A549 (cell line): ENCODE measurements around the gene KCNAB2. TPM values are rescaled to one million over a fixed set of nuclear protein-coding genes. Genes with fewer than 3 reads are reported as not detected.

Experiments
- ATAC-seq, 2 experiments: fragments of 200-7000 bp in 1 of 2; fragments of >200 bp in 1 of 2; cut with Nextera tagmentation in 1 of 2; cut with Tn5 transposase in 1 of 2; 3 replicates each; pipeline versions ENCODE4 v1.8.0 to v1.9.1; 2018 to 2020; ENCODE audit warnings: mild to moderate bottlenecking in 1 of 2, moderate library complexity in 1 of 2
- CTCF ChIA-PET: fragments of 300-600 bp; sonication (Branson Sonifier 250); formaldehyde crosslinking; extraction: SDS; loops from one replicate; lab custom pipeline; 2021; ENCODE audit warnings: antibody characterized with exemption, inconsistent platforms; lab: Yijun Ruan, JAX
- POLR2A ChIA-PET: fragments of 350-600 bp; formaldehyde crosslinking; extraction: SDS; loops from one replicate; lab custom pipeline; 2021; ENCODE audit warnings: antibody characterized with exemption, inconsistent platforms; lab: Yijun Ruan, JAX
- DNase-seq, 2 experiments: peaks; one replicate each; pipeline versions ENCODE4 v3.0.0 to v3.0.0-alpha.2; 2011 to 2016; ENCODE audit warnings: low read depth in 1 of 2, low spot score in 1 of 2
- FAIRE-seq: peaks from 2 replicates; lab custom pipeline; 2011; peaks lifted over from hg19 to GRCh38; lab: Jason Lieb, UNC
- H3K27ac ChIP-seq, 2 experiments: fragments of >200 bp; sonication (Bioruptor Twin); formaldehyde crosslinking; 3 replicates each; pipeline ENCODE4 v1.5.1; 2016 to 2017
- H3K4me1 ChIP-seq: fragments of >200 bp; sonication (Bioruptor Twin); formaldehyde crosslinking; 3 replicates; pipeline ENCODE4 v1.6.1; 2016
- H3K4me2 ChIP-seq: fragments of >200 bp; sonication (Bioruptor Twin); formaldehyde crosslinking; 3 replicates; pipeline ENCODE4 v1.6.1; 2016
- H3K4me3 ChIP-seq: fragments of >200 bp; sonication (Bioruptor Twin); formaldehyde crosslinking; 3 replicates; pipeline ENCODE4 v1.5.1; 2016
- H3K9me3 ChIP-seq: fragments of >200 bp; sonication (Bioruptor Twin); formaldehyde crosslinking; 3 replicates; pipeline ENCODE4 v1.6.1; 2016
- BHLHE40 ChIP-seq: IDR thresholded peaks from 2 replicates; pipeline ENCODE4 v1.6.1; 2012; ENCODE audit warnings: low read depth, low read length, inconsistent platforms
- CBX2 ChIP-seq: fragments of 200-600 bp; sonication (generic); IDR thresholded peaks from 2 replicates; pipeline ENCODE4 v1.6.1; 2016; ENCODE audit warnings: low read depth, mild to moderate bottlenecking, borderline replicate concordance
- CEBPB ChIP-seq, 2 experiments: fragments of >200 bp in 1 of 2; sonication (Bioruptor Twin) in 1 of 2; formaldehyde crosslinking in 1 of 2; IDR thresholded peaks; 2 replicates each; pipeline ENCODE4 v1.6.1; 2012 to 2016
- CHD4 ChIP-seq: fragments of 200-600 bp; sonication (generic); IDR thresholded peaks from 2 replicates; pipeline ENCODE4 v1.6.1; 2016; ENCODE audit warnings: antibody characterized with exemption, mild to moderate bottlenecking, borderline replicate concordance
- EP300 ChIP-seq, 2 experiments: fragments of >200 bp; sonication (Bioruptor Twin); formaldehyde crosslinking; IDR thresholded peaks; 2 replicates in 1 of 2; 3 replicates in 1 of 2; pipeline ENCODE4 v1.6.1; 2016 to 2017
- FOSL2 ChIP-seq, 2 experiments: fragments of 450-650 bp in 1 of 2; fragments of >200 bp in 1 of 2; sonication (Bioruptor Twin) in 1 of 2; formaldehyde crosslinking; IDR thresholded peaks; 2 replicates each; pipeline versions ENCODE4 v1.5.0 to v1.6.1; 2016 to 2020; ENCODE audit warnings: mild to moderate bottlenecking in 1 of 2, moderate library complexity in 1 of 2
- FOXS1 ChIP-seq: fragments of 250-450 bp; sonication (Bioruptor Pico); IDR thresholded peaks from 2 replicates; pipeline ENCODE4 v1.5.0; 2020; ENCODE audit warnings: mild to moderate bottlenecking, moderate library complexity
- HOXB13 ChIP-seq: fragments of 250-450 bp; sonication (Bioruptor Pico); IDR thresholded peaks from 2 replicates; pipeline ENCODE4 v1.5.0; 2020; ENCODE audit warnings: low read depth, mild to moderate bottlenecking, moderate library complexity
- HOXB5 ChIP-seq: fragments of 250-450 bp; sonication (Bioruptor Pico); IDR thresholded peaks from 2 replicates; pipeline ENCODE4 v1.5.0; 2020; ENCODE audit warnings: mild to moderate bottlenecking, moderate library complexity
- JUN ChIP-seq, 2 experiments: fragments of >200 bp; sonication (Bioruptor Twin); formaldehyde crosslinking; IDR thresholded peaks; 2 replicates in 1 of 2; 3 replicates in 1 of 2; pipeline ENCODE4 v1.6.1; 2016 to 2017
- KDM1A ChIP-seq: fragments of 200-600 bp; sonication (generic); IDR thresholded peaks from 2 replicates; pipeline ENCODE4 v1.6.1; 2016; ENCODE audit warnings: low read depth, mild to moderate bottlenecking
- KDM5A ChIP-seq: fragments of 200-600 bp; sonication (generic); IDR thresholded peaks from 2 replicates; pipeline ENCODE4 v1.6.1; 2016; ENCODE audit warnings: antibody characterized with exemption, mild to moderate bottlenecking
- MAFK ChIP-seq: fragments of 450-650 bp; IDR thresholded peaks from 2 replicates; pipeline ENCODE4 v1.6.1; 2014; ENCODE audit not compliant: partially characterized antibody
- MAZ ChIP-seq: fragments of 150-350 bp; IDR thresholded peaks from 2 replicates; pipeline ENCODE4 v1.6.1; 2014; ENCODE audit warnings: antibody characterized with exemption, low read depth, low read length, borderline replicate concordance
- MYC ChIP-seq: IDR thresholded peaks from 2 replicates; pipeline ENCODE4 v1.6.1; 2012; ENCODE audit warnings: mild to moderate bottlenecking, inconsistent platforms, low read length, improper control_type of control experiment, borderline replicate concordance
- NR3C1 ChIP-seq: fragments of >200 bp; sonication (Bioruptor Twin); formaldehyde crosslinking; IDR thresholded peaks from 3 replicates; pipeline ENCODE4 v1.6.1; 2017
- POLR2A ChIP-seq: IDR thresholded peaks from 2 replicates; pipeline ENCODE4 v1.6.1; 2012; ENCODE audit warnings: mild to moderate bottlenecking, low read length
- POLR2AphosphoS2 ChIP-seq: conservative IDR thresholded peaks from 2 replicates; pipeline ENCODE4 v1.6.1; 2012; ENCODE audit warnings: low read length, improper control_type of control experiment, inconsistent platforms
- RARB ChIP-seq: fragments of 250-450 bp; sonication (Bioruptor Pico); IDR thresholded peaks from 2 replicates; pipeline ENCODE4 v1.8.0; 2021; ENCODE audit warnings: mild to moderate bottlenecking, moderate library complexity
- RNF2 ChIP-seq: fragments of 200-600 bp; sonication (generic); IDR thresholded peaks from 2 replicates; pipeline ENCODE4 v1.6.1; 2016; ENCODE audit warnings: low read depth, mild to moderate bottlenecking, antibody characterized with exemption, moderate library complexity, borderline replicate concordance
- TP53 ChIP-seq: fragments of 250-450 bp; sonication (Bioruptor Pico); IDR thresholded peaks from 2 replicates; pipeline ENCODE4 v1.5.0; 2021; ENCODE audit warnings: mild to moderate bottlenecking, moderate library complexity
- ZFP36 ChIP-seq: fragments of 450-650 bp; IDR thresholded peaks from 2 replicates; pipeline ENCODE4 v1.6.1; 2014; ENCODE audit warnings: borderline replicate concordance; ENCODE audit not compliant: partially characterized antibody
- ZNF302 ChIP-seq: fragments of 250-450 bp; sonication (Bioruptor Pico); IDR thresholded peaks from 2 replicates; pipeline ENCODE4 v1.9.0; 2021; ENCODE audit warnings: inconsistent platforms, mild to moderate bottlenecking, moderate library complexity
- ZSCAN20 ChIP-seq: fragments of 250-450 bp; sonication (Bioruptor Pico); IDR thresholded peaks from 2 replicates; pipeline ENCODE4 v1.8.0; 2022; ENCODE audit warnings: mild to moderate bottlenecking, moderate library complexity
- WGBS: methylation state at CpG from one replicate; pipeline ENCODE4 v1.1.6; 2017; ENCODE audit errors: missing lambda C conversion rate; 5-methylcytosine and 5-hydroxymethylcytosine counted together
- polyA plus RNA-seq, 4 experiments: library from polyadenylated mRNA; depleted of rRNA in 3 of 4; stranded (reverse); fragments of >200 nt; fragmentation: RNase III in 1 of 4; extraction: RNeasy Plus Mini Kit Qiagen cat#74134 plus additional on column Dnase treatment in 1 of 4; gene quantifications; 2 replicates in 3 of 4; 3 replicates in 1 of 4; pipeline ENCODE4 v1.2.3, GENCODE V29; 2011 to 2017
- TF ChIP-seq, protein P1 (sequence below): IDR thresholded peaks from 2 replicates; pipeline ENCODE4 v1.6.1; 2012; ENCODE audit warnings: low read depth, borderline replicate concordance
- TF ChIP-seq, protein P2 (sequence below): fragments of 450-650 bp; IDR thresholded peaks from 2 replicates; pipeline ENCODE4 v1.6.1; 2014; ENCODE audit warnings: antibody characterized with exemption
- TF ChIP-seq, protein P3 (sequence below): fragments of >200 bp; sonication (Bioruptor Twin); formaldehyde crosslinking; IDR thresholded peaks from 2 replicates; pipeline ENCODE4 v1.6.1; 2016
- TF ChIP-seq, protein P4 (sequence below): fragments of >200 bp; sonication (Bioruptor Twin); formaldehyde crosslinking; IDR thresholded peaks from 3 replicates; pipeline ENCODE4 v1.5.1; 2016
- TF ChIP-seq, protein P5 (sequence below): IDR thresholded peaks from 2 replicates; pipeline ENCODE4 v1.6.1; 2012

Gene KCNAB2
- polyA plus RNA-seq, 2 of the 4 experiments (the other 2 are of a cell fraction), result 7.3 to 9.9 TPM

DNA sequence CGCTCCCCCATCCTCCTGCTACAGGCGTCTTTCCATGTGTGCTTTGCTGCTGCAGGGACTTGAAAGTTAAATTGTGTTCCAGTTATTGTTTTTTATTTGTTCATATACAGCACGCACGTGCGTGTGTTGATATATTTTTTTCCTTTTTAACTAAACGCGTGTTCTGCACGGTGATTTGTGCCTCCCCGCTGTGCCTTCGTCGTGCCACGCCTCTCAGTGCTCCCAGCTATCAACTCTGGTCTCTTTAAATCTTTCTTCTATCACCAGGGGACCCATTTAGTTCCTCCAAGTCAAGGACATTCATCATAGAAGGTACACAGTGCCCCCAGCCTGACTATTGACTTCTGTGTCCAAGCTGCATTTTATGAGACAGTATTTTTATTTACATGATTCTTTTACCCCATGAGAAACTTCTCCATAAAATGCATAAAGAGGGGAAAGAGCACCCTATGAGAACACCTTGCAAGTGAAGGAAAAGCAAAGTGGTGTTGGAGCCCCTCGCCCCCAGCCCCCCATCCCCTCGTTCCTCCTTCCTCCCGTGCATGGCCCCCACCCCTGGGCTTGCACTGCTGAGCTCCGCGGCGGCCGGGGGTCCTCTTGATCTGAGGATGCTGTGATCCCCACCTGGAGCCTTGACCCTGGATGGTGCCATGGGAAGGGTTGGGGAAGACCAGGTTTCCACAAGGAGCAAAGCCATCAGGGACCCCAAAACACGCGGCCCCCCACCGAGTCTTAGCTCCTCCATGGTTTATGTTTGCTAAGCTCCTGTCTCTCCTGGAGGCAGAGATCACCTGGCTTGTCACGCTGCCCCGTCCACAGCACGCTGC, 45.5 kb downstream of the KCNAB2 start:
- Histone ChIP-seq H3K4me3 (no peak overlapping the region), H3K9me3 (no peaks in the 10 kb centered on the region), H3K4me2 (no peak overlapping the region), H3K4me1 (no peaks in the 10 kb centered on the region)
- DNase-seq (no peak), FAIRE-seq (no peak)
- POLR2A ChIA-PET, result no interaction called here
- 76% methylated on average over 18 of the region's 25 CpGs for WGBS
- CTCF ChIA-PET, result interaction anchor here (0.6 kb wide), 1 partner anchor 35 kb away, joined by 3 read pairs; no protein-coding TSS in a partner anchor
- TF ChIP-seq BHLHE40, result no peak
- TF ChIP-seq POLR2AphosphoS2, result no peak
- TF ChIP-seq MAFK, result no peak
- TF ChIP-seq CBX2, result no peak
- no peak for TF ChIP-seq ZSCAN20 (CRISPR knock-in tag)
- no peak for TF ChIP-seq NR3C1
- TF ChIP-seq HOXB5, result no peak
- TF ChIP-seq, protein P1, sequence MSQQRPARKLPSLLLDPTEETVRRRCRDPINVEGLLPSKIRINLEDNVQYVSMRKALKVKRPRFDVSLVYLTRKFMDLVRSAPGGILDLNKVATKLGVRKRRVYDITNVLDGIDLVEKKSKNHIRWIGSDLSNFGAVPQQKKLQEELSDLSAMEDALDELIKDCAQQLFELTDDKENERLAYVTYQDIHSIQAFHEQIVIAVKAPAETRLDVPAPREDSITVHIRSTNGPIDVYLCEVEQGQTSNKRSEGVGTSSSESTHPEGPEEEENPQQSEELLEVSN, result no peak
- no peak for TF ChIP-seq MAZ
- TF ChIP-seq, protein P2, sequence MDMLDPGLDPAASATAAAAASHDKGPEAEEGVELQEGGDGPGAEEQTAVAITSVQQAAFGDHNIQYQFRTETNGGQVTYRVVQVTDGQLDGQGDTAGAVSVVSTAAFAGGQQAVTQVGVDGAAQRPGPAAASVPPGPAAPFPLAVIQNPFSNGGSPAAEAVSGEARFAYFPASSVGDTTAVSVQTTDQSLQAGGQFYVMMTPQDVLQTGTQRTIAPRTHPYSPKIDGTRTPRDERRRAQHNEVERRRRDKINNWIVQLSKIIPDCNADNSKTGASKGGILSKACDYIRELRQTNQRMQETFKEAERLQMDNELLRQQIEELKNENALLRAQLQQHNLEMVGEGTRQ, result no peak
- TF ChIP-seq, all 56 proteins: peak for 0
- no peak overlapping the region for H3K27ac ChIP-seq
- no peak for ATAC-seq

DNA sequence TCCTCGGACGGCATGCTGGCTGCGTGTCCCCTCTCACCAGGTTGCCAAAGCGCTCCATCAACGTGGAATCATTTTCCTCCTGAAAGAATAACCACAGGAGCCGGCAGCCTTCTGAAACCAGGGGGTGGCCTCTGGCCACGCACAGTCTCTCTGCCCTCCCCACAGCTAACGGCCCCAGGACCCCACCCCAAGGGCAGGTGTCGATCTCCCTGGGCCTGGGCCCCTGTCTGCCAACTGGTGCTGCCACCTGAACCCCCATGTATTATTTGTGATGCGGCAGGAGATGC, 46.1 kb downstream of the KCNAB2 start:
- no peak overlapping the region for H3K4me3 ChIP-seq
- ATAC-seq, result no peak
- no peak for DNase-seq
- WGBS, result 84% methylated on average over 5 of the region's 10 CpGs
- no peak overlapping the region for H3K4me2 ChIP-seq
- no peaks in the 10 kb centered on the region for H3K4me1 ChIP-seq
- TF ChIP-seq ZNF302 (CRISPR knock-in tag) (no peak), FOXS1 (no peak), CEBPB (IDR thresholded peaks at IDR 0.05) (no peak), ZFP36 (no peak), POLR2A (no peak), RARB (no peak), KDM1A (no peak), MAFK (no peak), CBX2 (no peak), TP53 (CRISPR knock-in tag) (no peak), JUN (IDR thresholded peaks at IDR 0.05) (no peak), EP300 (IDR thresholded peaks at IDR 0.05) (no peak), MYC (no peak), BHLHE40 (no peak), POLR2AphosphoS2 (no peak)
- TF ChIP-seq, protein P3, sequence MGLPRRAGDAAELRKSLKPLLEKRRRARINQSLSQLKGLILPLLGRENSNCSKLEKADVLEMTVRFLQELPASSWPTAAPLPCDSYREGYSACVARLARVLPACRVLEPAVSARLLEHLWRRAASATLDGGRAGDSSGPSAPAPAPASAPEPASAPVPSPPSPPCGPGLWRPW, result no peak
- H3K9me3 ChIP-seq, result no peaks in the 10 kb centered on the region
- no peak for FAIRE-seq
- H3K27ac ChIP-seq, result no peak overlapping the region
- ChIA-PET CTCF (interaction anchor here (0.6 kb wide), 1 partner anchor 35 kb away, joined by 3 read pairs; no protein-coding TSS in a partner anchor), POLR2A (no interaction called here)

DNA sequence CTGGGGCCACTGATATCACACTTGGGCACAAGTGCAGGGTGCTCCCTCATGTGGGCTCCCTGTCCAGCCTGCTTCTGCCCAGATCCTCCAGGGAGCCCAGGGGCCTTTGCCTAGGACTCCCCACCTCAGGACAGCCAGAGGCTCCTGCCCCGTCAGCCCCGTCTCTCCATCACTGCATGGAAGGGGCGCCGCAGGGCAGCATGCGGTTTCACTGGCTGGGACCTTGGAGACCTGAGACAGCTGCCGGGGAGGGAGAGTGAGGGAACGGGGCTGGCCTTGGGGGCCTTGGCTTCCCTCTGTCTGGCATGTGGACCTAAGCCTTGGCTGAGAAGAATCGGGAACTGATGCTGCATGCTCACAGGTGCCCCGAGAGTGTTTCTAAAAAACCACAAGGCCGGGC, 46.5 kb downstream of the KCNAB2 start:
- POLR2A ChIA-PET, result no interaction called here
- ATAC-seq (no peak), FAIRE-seq (no peak), DNase-seq (no peak)
- no peaks in the 10 kb centered on the region for H3K9me3 ChIP-seq
- no peak overlapping the region for H3K4me2 ChIP-seq
- H3K4me3 ChIP-seq, result no peak overlapping the region
- TF ChIP-seq FOXS1 (no peak), ZSCAN20 (CRISPR knock-in tag) (no peak), EP300 (IDR thresholded peaks at IDR 0.05) (no peak), MAFK (no peak), KDM5A (no peak), FOSL2 (IDR thresholded peaks at IDR 0.05) (no peak), FOSL2 (CRISPR knock-in tag; IDR thresholded peaks at IDR 0.05) (no peak), HOXB13 (CRISPR knock-in tag) (no peak), RNF2 (no peak), CHD4 (no peak), NR3C1 (no peak)
- TF ChIP-seq, protein P4, sequence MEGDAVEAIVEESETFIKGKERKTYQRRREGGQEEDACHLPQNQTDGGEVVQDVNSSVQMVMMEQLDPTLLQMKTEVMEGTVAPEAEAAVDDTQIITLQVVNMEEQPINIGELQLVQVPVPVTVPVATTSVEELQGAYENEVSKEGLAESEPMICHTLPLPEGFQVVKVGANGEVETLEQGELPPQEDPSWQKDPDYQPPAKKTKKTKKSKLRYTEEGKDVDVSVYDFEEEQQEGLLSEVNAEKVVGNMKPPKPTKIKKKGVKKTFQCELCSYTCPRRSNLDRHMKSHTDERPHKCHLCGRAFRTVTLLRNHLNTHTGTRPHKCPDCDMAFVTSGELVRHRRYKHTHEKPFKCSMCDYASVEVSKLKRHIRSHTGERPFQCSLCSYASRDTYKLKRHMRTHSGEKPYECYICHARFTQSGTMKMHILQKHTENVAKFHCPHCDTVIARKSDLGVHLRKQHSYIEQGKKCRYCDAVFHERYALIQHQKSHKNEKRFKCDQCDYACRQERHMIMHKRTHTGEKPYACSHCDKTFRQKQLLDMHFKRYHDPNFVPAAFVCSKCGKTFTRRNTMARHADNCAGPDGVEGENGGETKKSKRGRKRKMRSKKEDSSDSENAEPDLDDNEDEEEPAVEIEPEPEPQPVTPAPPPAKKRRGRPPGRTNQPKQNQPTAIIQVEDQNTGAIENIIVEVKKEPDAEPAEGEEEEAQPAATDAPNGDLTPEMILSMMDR, result no peak
- TF ChIP-seq, protein P3, result no peak
- TF ChIP-seq, protein P5, sequence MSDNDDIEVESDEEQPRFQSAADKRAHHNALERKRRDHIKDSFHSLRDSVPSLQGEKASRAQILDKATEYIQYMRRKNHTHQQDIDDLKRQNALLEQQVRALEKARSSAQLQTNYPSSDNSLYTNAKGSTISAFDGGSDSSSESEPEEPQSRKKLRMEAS, result no peak
- CTCF ChIA-PET, result no interaction called here
- 87% methylated on average over 4 of the region's 10 CpGs for WGBS
- no peak overlapping the region for H3K27ac ChIP-seq
- no peaks in the 10 kb centered on the region for H3K4me1 ChIP-seq
